ENCODE results near the gene RSPH6A.

DNA sequence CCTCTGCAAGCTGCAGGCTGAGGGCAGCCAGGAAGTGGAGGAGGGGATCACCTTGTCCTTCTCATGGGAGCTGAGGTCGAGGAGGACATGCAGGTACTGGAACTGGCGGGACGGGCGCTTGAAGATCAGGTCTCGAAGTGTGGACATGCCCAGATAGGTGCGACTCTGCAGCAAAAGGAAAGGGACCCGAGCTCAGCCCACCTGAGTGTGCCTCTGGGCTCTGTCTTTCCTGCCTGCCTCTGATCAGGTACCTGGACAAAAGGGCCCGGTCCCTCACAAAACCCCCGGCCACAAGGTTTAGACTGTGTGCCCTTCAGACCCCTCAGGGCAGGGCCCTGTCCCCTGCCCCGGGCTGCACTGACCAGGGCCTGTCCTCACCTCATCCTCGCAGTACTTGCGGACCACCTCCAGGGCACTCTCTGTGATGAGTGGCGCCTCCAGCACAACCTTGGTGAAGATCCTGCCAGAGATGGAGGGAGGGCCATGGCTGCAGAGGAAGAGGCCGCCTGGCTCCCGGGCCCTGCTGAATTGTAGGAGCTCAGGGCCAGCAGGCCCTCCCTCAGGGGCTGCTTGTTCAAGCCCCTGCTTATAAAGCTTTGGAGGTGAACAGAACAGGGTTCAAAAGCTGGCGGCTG is 12.5 kb upstream of the RSPH6A start:
- TF ChIP-seq EP300 (conservative IDR thresholded peaks at IDR 0.05; ENCODE audit: poor library complexity, severe bottlenecking) (no peak), TAF1 (IDR thresholded peaks at IDR 0.05; ENCODE audit: low read depth) (no peak), RAD21 (conservative IDR thresholded peaks at IDR 0.05) (no peak), POLR2AphosphoS5 (IDR thresholded peaks at IDR 0.05) (no peak), EZH2 (IDR thresholded peaks at IDR 0.05; ENCODE audit: borderline replicate concordance, insufficient read depth, low read length, poor library complexity, severe bottlenecking) (no peak)
- TF ChIP-seq, protein P1, sequence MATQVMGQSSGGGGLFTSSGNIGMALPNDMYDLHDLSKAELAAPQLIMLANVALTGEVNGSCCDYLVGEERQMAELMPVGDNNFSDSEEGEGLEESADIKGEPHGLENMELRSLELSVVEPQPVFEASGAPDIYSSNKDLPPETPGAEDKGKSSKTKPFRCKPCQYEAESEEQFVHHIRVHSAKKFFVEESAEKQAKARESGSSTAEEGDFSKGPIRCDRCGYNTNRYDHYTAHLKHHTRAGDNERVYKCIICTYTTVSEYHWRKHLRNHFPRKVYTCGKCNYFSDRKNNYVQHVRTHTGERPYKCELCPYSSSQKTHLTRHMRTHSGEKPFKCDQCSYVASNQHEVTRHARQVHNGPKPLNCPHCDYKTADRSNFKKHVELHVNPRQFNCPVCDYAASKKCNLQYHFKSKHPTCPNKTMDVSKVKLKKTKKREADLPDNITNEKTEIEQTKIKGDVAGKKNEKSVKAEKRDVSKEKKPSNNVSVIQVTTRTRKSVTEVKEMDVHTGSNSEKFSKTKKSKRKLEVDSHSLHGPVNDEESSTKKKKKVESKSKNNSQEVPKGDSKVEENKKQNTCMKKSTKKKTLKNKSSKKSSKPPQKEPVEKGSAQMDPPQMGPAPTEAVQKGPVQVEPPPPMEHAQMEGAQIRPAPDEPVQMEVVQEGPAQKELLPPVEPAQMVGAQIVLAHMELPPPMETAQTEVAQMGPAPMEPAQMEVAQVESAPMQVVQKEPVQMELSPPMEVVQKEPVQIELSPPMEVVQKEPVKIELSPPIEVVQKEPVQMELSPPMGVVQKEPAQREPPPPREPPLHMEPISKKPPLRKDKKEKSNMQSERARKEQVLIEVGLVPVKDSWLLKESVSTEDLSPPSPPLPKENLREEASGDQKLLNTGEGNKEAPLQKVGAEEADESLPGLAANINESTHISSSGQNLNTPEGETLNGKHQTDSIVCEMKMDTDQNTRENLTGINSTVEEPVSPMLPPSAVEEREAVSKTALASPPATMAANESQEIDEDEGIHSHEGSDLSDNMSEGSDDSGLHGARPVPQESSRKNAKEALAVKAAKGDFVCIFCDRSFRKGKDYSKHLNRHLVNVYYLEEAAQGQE (IDR thresholded peaks at IDR 0.05; ENCODE audit: borderline replicate concordance) = no peak
- TF ChIP-seq, protein P2, sequence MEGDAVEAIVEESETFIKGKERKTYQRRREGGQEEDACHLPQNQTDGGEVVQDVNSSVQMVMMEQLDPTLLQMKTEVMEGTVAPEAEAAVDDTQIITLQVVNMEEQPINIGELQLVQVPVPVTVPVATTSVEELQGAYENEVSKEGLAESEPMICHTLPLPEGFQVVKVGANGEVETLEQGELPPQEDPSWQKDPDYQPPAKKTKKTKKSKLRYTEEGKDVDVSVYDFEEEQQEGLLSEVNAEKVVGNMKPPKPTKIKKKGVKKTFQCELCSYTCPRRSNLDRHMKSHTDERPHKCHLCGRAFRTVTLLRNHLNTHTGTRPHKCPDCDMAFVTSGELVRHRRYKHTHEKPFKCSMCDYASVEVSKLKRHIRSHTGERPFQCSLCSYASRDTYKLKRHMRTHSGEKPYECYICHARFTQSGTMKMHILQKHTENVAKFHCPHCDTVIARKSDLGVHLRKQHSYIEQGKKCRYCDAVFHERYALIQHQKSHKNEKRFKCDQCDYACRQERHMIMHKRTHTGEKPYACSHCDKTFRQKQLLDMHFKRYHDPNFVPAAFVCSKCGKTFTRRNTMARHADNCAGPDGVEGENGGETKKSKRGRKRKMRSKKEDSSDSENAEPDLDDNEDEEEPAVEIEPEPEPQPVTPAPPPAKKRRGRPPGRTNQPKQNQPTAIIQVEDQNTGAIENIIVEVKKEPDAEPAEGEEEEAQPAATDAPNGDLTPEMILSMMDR (IDR thresholded peaks at IDR 0.05; ENCODE audit: poor library complexity, severe bottlenecking) = no peak
